Esophagus muscularis mucosa (tissue), 4 donors: Measurements from ENCODE around the gene SEMA5B.
A peak's percentile ranks its signal among the peaks of the same experiment; 100 is the strongest.

ENCODE experiments used
- EP300 ChIP-seq: sonication (generic); formaldehyde crosslinking; IDR thresholded peaks from one replicate; pipeline ENCODE4 v1.6.1; 2017; ENCODE audit warnings: antibody characterized with exemption
- POLR2A ChIP-seq: fragments of 450-650 bp; IDR thresholded peaks from one replicate; pipeline ENCODE4 v1.6.1; 2017; ENCODE audit warnings: antibody characterized with exemption, moderate library complexity, mild to moderate bottlenecking, low read depth
- POLR2AphosphoS5 ChIP-seq, 2 donors: sonication (generic); formaldehyde crosslinking; IDR thresholded peaks; one replicate each; pipeline ENCODE4 v1.6.1; 2017; ENCODE audit warnings: antibody characterized with exemption in 2 of 2
- TF ChIP-seq, protein P1 (sequence below), 3 experiments: fragments of 200-600 bp in 2 of 3; fragments of 450-650 bp in 1 of 3; sonication (generic) in 2 of 3; IDR thresholded peaks; one replicate each; pipeline ENCODE4 v1.5.1; 2017 to 2019; ENCODE audit warnings: antibody characterized with exemption in 3 of 3, mild to moderate bottlenecking in 2 of 3, moderate library complexity in 1 of 3

- TF ChIP-seq, protein P1, sequence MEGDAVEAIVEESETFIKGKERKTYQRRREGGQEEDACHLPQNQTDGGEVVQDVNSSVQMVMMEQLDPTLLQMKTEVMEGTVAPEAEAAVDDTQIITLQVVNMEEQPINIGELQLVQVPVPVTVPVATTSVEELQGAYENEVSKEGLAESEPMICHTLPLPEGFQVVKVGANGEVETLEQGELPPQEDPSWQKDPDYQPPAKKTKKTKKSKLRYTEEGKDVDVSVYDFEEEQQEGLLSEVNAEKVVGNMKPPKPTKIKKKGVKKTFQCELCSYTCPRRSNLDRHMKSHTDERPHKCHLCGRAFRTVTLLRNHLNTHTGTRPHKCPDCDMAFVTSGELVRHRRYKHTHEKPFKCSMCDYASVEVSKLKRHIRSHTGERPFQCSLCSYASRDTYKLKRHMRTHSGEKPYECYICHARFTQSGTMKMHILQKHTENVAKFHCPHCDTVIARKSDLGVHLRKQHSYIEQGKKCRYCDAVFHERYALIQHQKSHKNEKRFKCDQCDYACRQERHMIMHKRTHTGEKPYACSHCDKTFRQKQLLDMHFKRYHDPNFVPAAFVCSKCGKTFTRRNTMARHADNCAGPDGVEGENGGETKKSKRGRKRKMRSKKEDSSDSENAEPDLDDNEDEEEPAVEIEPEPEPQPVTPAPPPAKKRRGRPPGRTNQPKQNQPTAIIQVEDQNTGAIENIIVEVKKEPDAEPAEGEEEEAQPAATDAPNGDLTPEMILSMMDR (IDR thresholded peaks at IDR 0.05): peak in 1 of 3 experiments; percentile 10
- TF ChIP-seq POLR2A (no peak), EP300 (no peak), POLR2AphosphoS5 (IDR thresholded peaks at IDR 0.05) (no peak)
Observed at GRCh38 chr3:122952520-122952919, 75.0 kb downstream of the SEMA5B start.
